HG02678 (cell line): ENCODE results near the gene UBFD1.
"Not testable (repeated sequence)": the region's sequence is repeated elsewhere in the genome, so short reads cannot be mapped to it uniquely, and the experiment has no call there.

ENCODE experiments used
- ATAC-seq: cut with Tn5 transposase; IDR thresholded peaks from one replicate; pipeline ENCODE4 v1.9.1; 2021; ENCODE audit warnings: mild to moderate bottlenecking, moderate library complexity; ENCODE audit not compliant: unreplicated experiment

The UBFD1 gene

GRCh38 chr16:23597003-23597756 is 39.7 kb downstream of the UBFD1 start:
- no peak for ATAC-seq

- no peak for ATAC-seq
These were observed 50.2 kb downstream of the UBFD1 start for GRCh38 chr16:23607726-23608125.

GRCh38 chr16:23608194-23608593 is 50.7 kb downstream of the UBFD1 start:
- ATAC-seq: no peak

DNA sequence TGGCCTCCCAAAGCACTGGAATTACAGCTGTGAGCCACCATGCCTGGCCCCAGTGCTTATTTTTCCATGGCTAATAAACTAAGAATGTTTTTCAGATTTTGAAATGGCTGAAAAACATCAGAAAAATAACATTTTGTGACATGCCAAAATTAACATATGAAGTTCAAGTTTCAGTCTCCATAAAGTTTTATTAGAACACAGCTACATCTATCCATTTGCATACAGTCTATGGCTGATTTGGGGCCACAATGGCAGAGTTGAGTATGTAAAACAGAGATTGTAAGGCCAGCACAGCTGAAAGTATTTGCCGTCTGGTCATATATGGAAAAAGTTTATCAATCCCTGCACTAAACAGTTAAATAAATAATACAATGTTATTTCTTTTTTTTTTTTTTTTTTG is 52.4 kb downstream of the UBFD1 start:
- no peak for ATAC-seq

GRCh38 chr16:23610905-23611304 is 53.4 kb downstream of the UBFD1 start:
- not testable (repeated sequence) for ATAC-seq

- ATAC-seq: no peak
These were observed 54.4 kb downstream of the UBFD1 start for GRCh38 chr16:23611936-23612335.

- no peak for ATAC-seq
These were observed 58.3 kb downstream of the UBFD1 start for GRCh38 chr16:23615805-23616204.
